Measurements from ENCODE around the gene IL21R.
"Not testable (repeated sequence)": the region's sequence is repeated elsewhere in the genome, so short reads cannot be mapped to it uniquely, and the experiment has no call there.

IL21R gene

DNA sequence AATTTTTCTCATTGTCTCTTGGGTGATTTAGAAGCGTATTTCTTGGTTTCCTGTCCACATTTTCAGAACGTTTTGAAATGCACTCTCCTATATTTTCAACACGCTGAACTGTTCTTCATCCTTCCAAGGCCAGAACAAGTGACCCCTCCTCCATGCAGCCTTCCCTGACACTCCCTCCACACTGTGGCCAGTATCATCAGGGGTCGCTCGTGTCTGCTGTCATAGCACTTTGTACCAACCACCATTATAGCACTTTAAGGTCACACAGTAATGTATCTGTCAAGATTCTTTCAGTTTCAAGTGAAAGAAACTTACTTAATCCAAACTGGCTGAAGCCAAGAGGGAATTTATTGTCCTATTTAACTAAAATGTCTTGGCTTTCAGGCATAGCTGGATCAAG lies 17.5 kb upstream of the IL21R start:
- peaks cover 9% of the 10 kb centered on the region for H3K36me3 Mint-ChIP-seq (ENCODE audit: low read depth)
- ATAC-seq (no peak), DNase-seq (peak; percentile 1)
- H3K9me3 Mint-ChIP-seq: peaks cover 14% of the 10 kb centered on the region
- peak overlapping the region; percentile 78 for H3K27ac Mint-ChIP-seq
- H3K4me1 Mint-ChIP-seq: peaks cover 40% of the 10 kb centered on the region
- no peaks in the 10 kb centered on the region for H3K27me3 Mint-ChIP-seq
- H3K4me3 Mint-ChIP-seq: no peak overlapping the region

DNA sequence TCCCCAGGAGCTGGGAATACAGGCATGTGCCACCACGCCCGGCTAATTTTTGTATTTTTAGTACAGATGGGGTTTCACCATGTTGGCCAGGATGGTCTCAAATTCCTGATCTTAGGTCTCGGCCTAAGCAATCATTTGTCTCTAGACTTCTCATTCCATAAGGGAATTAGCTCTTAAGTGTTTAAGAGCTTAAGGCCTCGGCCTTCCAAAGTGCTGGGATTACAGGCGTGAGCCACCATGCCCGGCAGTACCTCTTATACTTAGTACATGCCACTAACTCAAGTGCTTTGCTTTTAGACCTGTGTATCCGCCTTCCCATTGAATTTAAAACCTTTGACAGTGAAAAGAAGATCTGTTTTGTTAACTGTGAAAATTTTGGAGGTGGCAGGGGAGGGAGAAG lies 16.6 kb upstream of the IL21R start:
- Mint-ChIP-seq H3K9me3 (peaks cover 17% of the 10 kb centered on the region), H3K4me1 (peaks cover 38% of the 10 kb centered on the region), H3K4me3 (no peak overlapping the region), H3K36me3 (ENCODE audit: low read depth) (peaks cover 9% of the 10 kb centered on the region), H3K27ac (no peak overlapping the region), H3K27me3 (no peaks in the 10 kb centered on the region)
- ATAC-seq (no peak), DNase-seq (no peak)

- no peak for ATAC-seq
- peaks cover 9% of the 10 kb centered on the region for H3K36me3 Mint-ChIP-seq (ENCODE audit: low read depth)
- peaks cover 17% of the 10 kb centered on the region for H3K9me3 Mint-ChIP-seq
- no peak for DNase-seq
- no peaks in the 10 kb centered on the region for H3K27me3 Mint-ChIP-seq
- peaks cover 38% of the 10 kb centered on the region for H3K4me1 Mint-ChIP-seq
- H3K27ac Mint-ChIP-seq: no peak overlapping the region
- H3K4me3 Mint-ChIP-seq: no peak overlapping the region
Observed at GRCh38 chr16:27386674-27387073, 15.3 kb upstream of the IL21R start.

- Mint-ChIP-seq H3K4me3 (no peak overlapping the region), H3K27ac (no peak overlapping the region), H3K9me3 (peaks cover 27% of the 10 kb centered on the region), H3K36me3 (ENCODE audit: low read depth) (peaks cover 14% of the 10 kb centered on the region), H3K27me3 (no peaks in the 10 kb centered on the region), H3K4me1 (peaks cover 31% of the 10 kb centered on the region)
- DNase-seq (no peak), ATAC-seq (peak; percentile 75)
Observed at GRCh38 chr16:27387724-27388123, 14.2 kb upstream of the IL21R start.

DNA sequence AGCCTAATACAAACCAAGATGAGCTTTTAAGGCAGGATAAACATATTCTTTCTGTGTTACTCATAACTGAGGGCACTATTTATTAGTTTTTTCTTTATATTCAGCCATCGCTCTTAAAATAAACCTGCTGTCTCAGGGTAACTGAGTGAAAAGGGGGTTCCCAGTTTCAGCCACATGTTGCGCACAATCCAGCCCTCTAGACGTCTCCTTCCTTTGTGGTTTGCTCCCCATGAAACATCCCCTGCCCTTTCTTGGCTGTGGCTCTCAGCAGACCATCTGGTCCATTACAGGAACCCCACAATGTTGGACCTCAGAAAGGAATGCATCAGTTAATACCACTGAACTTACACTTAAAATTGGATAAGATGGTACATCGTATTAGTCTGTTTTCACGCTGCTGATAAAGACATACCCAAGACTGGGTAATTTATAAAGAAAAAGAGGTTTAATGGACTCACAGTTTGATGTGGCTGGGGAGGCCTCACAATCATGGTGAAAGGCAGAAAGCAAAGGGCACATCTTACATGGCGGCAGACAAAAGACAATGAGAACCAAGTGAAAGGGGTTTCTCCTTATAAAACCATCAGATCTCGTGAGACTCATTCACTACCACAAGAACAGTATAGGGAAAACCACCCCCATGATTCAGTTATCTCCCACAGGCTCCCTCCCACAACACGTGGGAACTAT lies 12.6 kb upstream of the IL21R start:
- peak; percentile 0 for DNase-seq
- Mint-ChIP-seq H3K4me1 (peaks cover 35% of the 10 kb centered on the region), H3K4me3 (no peak overlapping the region), H3K9me3 (peaks cover 33% of the 10 kb centered on the region), H3K27me3 (no peaks in the 10 kb centered on the region), H3K27ac (no peak overlapping the region), H3K36me3 (ENCODE audit: low read depth) (peaks cover 18% of the 10 kb centered on the region)
- ATAC-seq: no peak

GRCh38 chr16:27390151-27390550 lies 11.8 kb upstream of the IL21R start:
- Mint-ChIP-seq H3K36me3 (ENCODE audit: low read depth) (peaks cover 19% of the 10 kb centered on the region), H3K4me3 (no peak overlapping the region), H3K4me1 (peaks cover 36% of the 10 kb centered on the region), H3K9me3 (peaks cover 38% of the 10 kb centered on the region), H3K27me3 (no peaks in the 10 kb centered on the region), H3K27ac (no peak overlapping the region)
- no peak for ATAC-seq
- DNase-seq: no peak

- H3K27me3 Mint-ChIP-seq: no peaks in the 10 kb centered on the region
- no peak overlapping the region for H3K4me3 Mint-ChIP-seq
- H3K36me3 Mint-ChIP-seq (ENCODE audit: low read depth): peaks cover 20% of the 10 kb centered on the region
- H3K9me3 Mint-ChIP-seq: peaks cover 48% of the 10 kb centered on the region
- no peak for DNase-seq
- peaks cover 30% of the 10 kb centered on the region for H3K4me1 Mint-ChIP-seq
- no peak for ATAC-seq
- H3K27ac Mint-ChIP-seq: no peak overlapping the region
Observed at GRCh38 chr16:27392671-27393070, 9.3 kb upstream of the IL21R start.

DNA sequence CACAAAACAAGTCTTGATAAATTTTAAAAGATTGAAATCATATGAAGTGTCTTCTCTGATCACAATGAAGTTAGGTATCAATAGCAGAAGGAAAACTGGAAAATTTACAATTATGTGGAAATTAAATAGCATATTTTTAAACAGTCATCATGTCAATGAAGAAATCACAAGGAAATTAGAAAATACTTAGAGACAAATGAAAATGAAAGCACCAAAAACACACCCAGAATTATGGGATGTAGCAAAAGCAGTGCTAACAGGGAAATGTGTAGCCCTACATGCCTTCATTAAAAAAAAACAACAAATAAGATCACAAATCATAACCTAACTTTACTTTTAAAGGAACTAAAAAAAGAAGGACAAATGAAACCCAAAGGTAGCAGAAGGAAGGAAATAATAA lies 7.5 kb upstream of the IL21R start:
- peaks cover 27% of the 10 kb centered on the region for H3K4me1 Mint-ChIP-seq
- H3K27ac Mint-ChIP-seq: no peak overlapping the region
- H3K27me3 Mint-ChIP-seq: no peaks in the 10 kb centered on the region
- no peak for ATAC-seq
- peaks cover 16% of the 10 kb centered on the region for H3K36me3 Mint-ChIP-seq (ENCODE audit: low read depth)
- no peak for DNase-seq
- peaks cover 40% of the 10 kb centered on the region for H3K9me3 Mint-ChIP-seq
- no peak overlapping the region for H3K4me3 Mint-ChIP-seq

GRCh38 chr16:27398341-27398893 lies 3.6 kb upstream of the IL21R start:
- peaks cover 22% of the 10 kb centered on the region for H3K36me3 Mint-ChIP-seq (ENCODE audit: low read depth)
- not testable (repeated sequence) for H3K27me3 Mint-ChIP-seq, DNase-seq, ATAC-seq, H3K27ac Mint-ChIP-seq, H3K4me3 Mint-ChIP-seq
- H3K4me1 Mint-ChIP-seq: peaks cover 51% of the 10 kb centered on the region
- H3K9me3 Mint-ChIP-seq: peaks cover 24% of the 10 kb centered on the region

DNA sequence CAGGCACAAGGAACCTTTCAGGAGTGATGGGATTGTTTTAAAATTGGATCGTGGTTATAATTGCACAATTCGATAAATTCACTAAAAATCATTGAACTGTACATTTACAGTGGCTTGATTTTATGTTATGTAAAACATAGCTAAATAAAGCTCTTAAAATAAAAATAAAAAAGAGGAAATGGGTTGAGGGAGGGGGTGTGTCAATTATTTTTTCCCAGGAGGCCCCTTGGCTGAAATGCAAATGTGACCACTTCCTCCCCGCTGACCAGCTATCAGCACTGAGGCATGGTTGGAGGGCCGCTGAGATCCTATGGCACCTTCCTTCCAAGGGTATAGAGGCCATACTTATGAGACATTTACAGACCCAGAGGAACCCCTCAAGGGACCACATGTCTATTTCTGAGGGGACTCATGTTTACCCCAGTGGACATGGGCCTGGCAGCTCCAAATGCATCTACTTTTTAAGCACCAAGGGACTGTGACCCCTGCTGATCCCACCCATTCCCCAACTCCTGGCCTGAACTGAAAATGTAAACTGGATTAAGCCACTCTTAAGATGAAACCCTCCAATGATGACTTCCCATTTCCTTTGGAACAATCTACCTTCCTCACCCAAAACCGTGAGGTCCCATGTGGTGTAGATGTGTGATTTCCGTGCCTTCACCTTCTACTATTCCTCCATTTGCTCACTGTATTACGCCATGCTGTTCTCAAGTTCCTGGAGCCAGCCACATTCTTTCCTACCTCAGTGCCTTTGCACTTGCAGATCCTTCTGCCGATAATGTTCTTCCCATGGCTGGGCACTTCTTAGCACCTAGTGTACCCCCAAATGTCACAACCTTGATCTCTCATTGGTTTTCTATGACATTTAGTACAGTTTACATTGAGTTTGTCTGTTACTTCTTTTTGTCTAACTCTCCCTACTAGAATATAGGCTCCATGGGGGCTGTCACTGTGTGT lies 2.8 kb upstream of the IL21R start:
- Mint-ChIP-seq H3K4me3 (no peak overlapping the region), H3K9me3 (peaks cover 19% of the 10 kb centered on the region), H3K27me3 (no peaks in the 10 kb centered on the region), H3K36me3 (ENCODE audit: low read depth) (peaks cover 27% of the 10 kb centered on the region), H3K27ac (peak overlapping the region; percentile 69), H3K4me1 (peaks cover 45% of the 10 kb centered on the region)
- ATAC-seq (no peak), DNase-seq (no peak)

DNA sequence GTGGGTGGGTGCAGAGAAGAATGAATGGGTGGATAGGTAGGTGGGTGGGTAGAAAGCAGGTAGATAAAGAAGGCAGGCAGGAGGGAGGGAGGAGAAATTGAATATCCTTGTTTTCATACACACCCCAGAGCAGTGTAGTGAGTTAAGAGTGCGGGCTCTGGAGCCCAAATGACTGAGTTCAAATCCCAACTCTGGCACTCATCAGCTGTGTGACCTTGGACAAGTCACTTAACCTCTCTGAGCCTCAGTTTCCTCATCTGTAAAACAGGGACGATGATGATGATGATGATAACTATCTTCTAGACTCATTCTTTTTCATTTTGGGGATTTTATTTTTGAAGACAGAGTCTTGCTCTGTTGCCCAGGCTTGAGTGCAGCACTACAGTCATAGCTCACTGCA lies 2.0 kb upstream of the IL21R start:
- peaks cover 41% of the 10 kb centered on the region for H3K4me1 Mint-ChIP-seq
- H3K9me3 Mint-ChIP-seq: peaks cover 11% of the 10 kb centered on the region
- peak overlapping the region; percentile 69 for H3K27ac Mint-ChIP-seq

GRCh38 chr16:27400751-27401620 lies 988 bp upstream of the IL21R start:
- Mint-ChIP-seq H3K27me3 (no peaks in the 10 kb centered on the region), H3K9me3 (peaks cover under 1% of the 10 kb centered on the region), H3K4me1 (peaks cover 45% of the 10 kb centered on the region), H3K4me3 (peak overlapping the region; percentile 100), H3K36me3 (ENCODE audit: low read depth) (peaks cover 36% of the 10 kb centered on the region), H3K27ac (peak overlapping the region; percentile 98)
- ATAC-seq (no peak), DNase-seq (no peak)

More for the DNA sequence above, 2.0 kb upstream of the IL21R start:
- H3K36me3 Mint-ChIP-seq (ENCODE audit: low read depth): peaks cover 30% of the 10 kb centered on the region
- H3K4me3 Mint-ChIP-seq: no peak overlapping the region
- no peak for DNase-seq
- no peak for ATAC-seq
- H3K27me3 Mint-ChIP-seq: no peaks in the 10 kb centered on the region

GRCh38 chr16:27402569-27402963 lies 592 bp downstream of the IL21R start:
- H3K4me1 Mint-ChIP-seq: peaks cover 61% of the 10 kb centered on the region
- H3K27me3 Mint-ChIP-seq: no peaks in the 10 kb centered on the region
- peaks cover 50% of the 10 kb centered on the region for H3K36me3 Mint-ChIP-seq (ENCODE audit: low read depth)
- H3K27ac Mint-ChIP-seq: peak overlapping the region; percentile 98
- H3K4me3 Mint-ChIP-seq: peak overlapping the region; percentile 100
- no peak for DNase-seq
- no peak for ATAC-seq
- H3K9me3 Mint-ChIP-seq: no peaks in the 10 kb centered on the region
